Nephron (organoid): ENCODE results near the gene NACC2.
"Not testable (repeated sequence)": the region's sequence is repeated elsewhere in the genome, so short reads cannot be mapped to it uniquely, and the experiment has no call there.

Source experiments
- H3K27ac Mint-ChIP-seq, 3 experiments: 2 replicates each; pipeline ENCODE4 v1.8.0; 2020; ENCODE audit warnings: mixed read lengths in 3 of 3, mild to moderate bottlenecking in 2 of 3, moderate library complexity in 1 of 3
- H3K27me3 Mint-ChIP-seq: 2 replicates; pipeline ENCODE4 v1.8.0; 2021; ENCODE audit warnings: low read depth, mild to moderate bottlenecking, moderate library complexity, mixed read lengths
- H3K36me3 Mint-ChIP-seq: 2 replicates; pipeline ENCODE4 v1.8.0; 2020; ENCODE audit warnings: low read depth, mixed read lengths
- H3K4me1 Mint-ChIP-seq: 2 replicates; pipeline ENCODE4 v1.8.0; 2020; ENCODE audit warnings: mixed read lengths
- H3K4me3 Mint-ChIP-seq, 3 experiments: 2 replicates each; pipeline ENCODE4 v1.8.0; 2020; ENCODE audit warnings: mild to moderate bottlenecking in 3 of 3, mixed read lengths in 3 of 3, moderate library complexity in 2 of 3
- H3K9me3 Mint-ChIP-seq: 2 replicates; pipeline ENCODE4 v1.8.0; 2020; ENCODE audit warnings: mixed read lengths
- TF ChIP-seq, protein P1 (sequence below), 3 experiments: fragments of 200-600 bp; sonication (generic); IDR thresholded peaks; one replicate each; pipeline ENCODE4 v1.5.0; 2021; ENCODE audit warnings: antibody characterized with exemption in 3 of 3; ENCODE audit not compliant: unreplicated experiment in 3 of 3

The NACC2 gene

GRCh38 chr9:136042541-136042940 is 52.5 kb downstream of the NACC2 start:
- no peaks in the 10 kb centered on the region for H3K4me1 Mint-ChIP-seq
- peaks cover 4% of the 10 kb centered on the region for H3K27me3 Mint-ChIP-seq
- H3K4me3 Mint-ChIP-seq = no peak overlapping the region
- peaks cover 17% of the 10 kb centered on the region for H3K9me3 Mint-ChIP-seq
- H3K27ac Mint-ChIP-seq = no peak overlapping the region
- TF ChIP-seq, protein P1, sequence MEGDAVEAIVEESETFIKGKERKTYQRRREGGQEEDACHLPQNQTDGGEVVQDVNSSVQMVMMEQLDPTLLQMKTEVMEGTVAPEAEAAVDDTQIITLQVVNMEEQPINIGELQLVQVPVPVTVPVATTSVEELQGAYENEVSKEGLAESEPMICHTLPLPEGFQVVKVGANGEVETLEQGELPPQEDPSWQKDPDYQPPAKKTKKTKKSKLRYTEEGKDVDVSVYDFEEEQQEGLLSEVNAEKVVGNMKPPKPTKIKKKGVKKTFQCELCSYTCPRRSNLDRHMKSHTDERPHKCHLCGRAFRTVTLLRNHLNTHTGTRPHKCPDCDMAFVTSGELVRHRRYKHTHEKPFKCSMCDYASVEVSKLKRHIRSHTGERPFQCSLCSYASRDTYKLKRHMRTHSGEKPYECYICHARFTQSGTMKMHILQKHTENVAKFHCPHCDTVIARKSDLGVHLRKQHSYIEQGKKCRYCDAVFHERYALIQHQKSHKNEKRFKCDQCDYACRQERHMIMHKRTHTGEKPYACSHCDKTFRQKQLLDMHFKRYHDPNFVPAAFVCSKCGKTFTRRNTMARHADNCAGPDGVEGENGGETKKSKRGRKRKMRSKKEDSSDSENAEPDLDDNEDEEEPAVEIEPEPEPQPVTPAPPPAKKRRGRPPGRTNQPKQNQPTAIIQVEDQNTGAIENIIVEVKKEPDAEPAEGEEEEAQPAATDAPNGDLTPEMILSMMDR (IDR thresholded peaks at IDR 0.05; ENCODE audit: unreplicated experiment in 3 of 3) = no peak
- peaks cover 17% of the 10 kb centered on the region for H3K36me3 Mint-ChIP-seq

- not testable (repeated sequence) for H3K4me3 Mint-ChIP-seq, H3K4me1 Mint-ChIP-seq, H3K27ac Mint-ChIP-seq, H3K27me3 Mint-ChIP-seq
- H3K36me3 Mint-ChIP-seq = peaks cover 28% of the 10 kb centered on the region
- peaks cover 29% of the 10 kb centered on the region for H3K9me3 Mint-ChIP-seq
Observed at GRCh38 chr9:136040848-136041247, 54.2 kb downstream of the NACC2 start.

DNA sequence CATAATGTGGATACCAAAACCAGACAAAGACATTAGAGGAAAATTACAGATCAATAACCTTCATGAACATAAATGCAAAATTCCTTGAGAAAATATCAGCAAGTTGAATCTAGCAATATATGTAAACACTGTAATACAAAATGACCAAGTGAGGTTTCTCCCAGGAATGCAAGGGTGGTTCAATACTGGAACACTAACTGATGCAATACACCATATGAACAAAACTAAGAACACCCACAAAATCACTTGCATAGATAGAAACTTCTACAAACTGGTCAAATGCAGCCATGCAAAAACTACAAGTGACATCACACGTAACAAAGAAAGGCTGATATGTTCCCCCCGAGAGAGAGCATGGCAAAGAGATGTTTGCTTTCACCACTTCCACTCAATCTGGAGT is 55.6 kb downstream of the NACC2 start:
- Mint-ChIP-seq H3K9me3 (peaks cover 31% of the 10 kb centered on the region), H3K4me3 (no peak overlapping the region), H3K4me1 (no peaks in the 10 kb centered on the region), H3K36me3 (peaks cover 36% of the 10 kb centered on the region), H3K27me3 (peaks cover 4% of the 10 kb centered on the region), H3K27ac (no peak overlapping the region)
- TF ChIP-seq, protein P1 (IDR thresholded peaks at IDR 0.05; ENCODE audit: unreplicated experiment in 3 of 3) = no peak

DNA sequence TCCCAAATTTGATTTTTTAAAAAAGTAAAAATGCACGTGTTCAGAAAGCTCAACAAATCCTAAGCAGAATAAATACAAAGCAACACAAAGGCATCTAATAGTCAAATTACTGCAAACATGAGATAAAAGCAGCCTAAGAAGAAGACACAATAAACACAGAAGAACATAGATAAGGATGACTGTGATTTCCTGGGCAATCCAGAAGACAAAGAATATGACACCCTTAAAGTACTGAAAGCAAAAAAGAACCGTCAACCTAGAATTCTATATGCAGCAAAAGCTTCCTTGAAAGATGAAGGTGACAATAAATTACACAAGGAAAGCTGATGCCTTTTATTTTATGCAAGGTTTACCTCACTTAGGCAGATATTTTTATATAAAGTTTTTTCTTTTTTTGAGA is 58.2 kb downstream of the NACC2 start:
- peaks cover 46% of the 10 kb centered on the region for H3K36me3 Mint-ChIP-seq
- H3K9me3 Mint-ChIP-seq = peaks cover 31% of the 10 kb centered on the region
- no peak overlapping the region for H3K27ac Mint-ChIP-seq
- no peaks in the 10 kb centered on the region for H3K4me1 Mint-ChIP-seq
- H3K27me3 Mint-ChIP-seq = no peaks in the 10 kb centered on the region
- TF ChIP-seq, protein P1 (IDR thresholded peaks at IDR 0.05; ENCODE audit: unreplicated experiment in 3 of 3) = no peak
- no peak overlapping the region for H3K4me3 Mint-ChIP-seq

DNA sequence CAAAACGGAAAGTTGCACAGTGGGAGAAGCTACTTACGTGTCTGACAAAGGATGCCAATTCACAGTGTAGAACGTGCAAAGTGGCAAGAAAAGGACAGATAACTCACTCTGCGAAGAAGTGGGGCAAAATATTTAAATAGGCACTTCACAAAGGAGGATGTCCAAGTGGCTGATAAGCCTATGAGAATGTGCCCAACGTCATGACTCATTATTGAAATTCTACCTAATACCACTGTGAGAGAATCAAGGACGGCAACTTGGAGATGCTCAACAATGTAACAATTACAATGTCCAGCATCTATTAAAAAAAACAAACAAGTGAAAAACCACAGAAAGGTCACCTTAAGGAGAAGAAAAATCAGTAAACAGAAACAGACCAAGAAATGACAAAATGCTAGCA is 59.0 kb downstream of the NACC2 start:
- Mint-ChIP-seq H3K4me1 (no peaks in the 10 kb centered on the region), H3K9me3 (peaks cover 31% of the 10 kb centered on the region), H3K27ac (no peak overlapping the region)

GRCh38 chr9:136031741-136032730 is 63.1 kb downstream of the NACC2 start:
- Mint-ChIP-seq H3K27ac (no peak overlapping the region), H3K4me3 (no peak overlapping the region)

More for the DNA sequence above, 59.0 kb downstream of the NACC2 start:
- TF ChIP-seq, protein P1 (IDR thresholded peaks at IDR 0.05; ENCODE audit: unreplicated experiment in 3 of 3) = no peak
- peaks cover 47% of the 10 kb centered on the region for H3K36me3 Mint-ChIP-seq
- no peak overlapping the region for H3K4me3 Mint-ChIP-seq
- no peaks in the 10 kb centered on the region for H3K27me3 Mint-ChIP-seq

More at GRCh38 chr9:136031741-136032730, 63.1 kb downstream of the NACC2 start:
- TF ChIP-seq, protein P1 (IDR thresholded peaks at IDR 0.05; ENCODE audit: unreplicated experiment in 3 of 3) = no peak
- Mint-ChIP-seq H3K36me3 (peaks cover 34% of the 10 kb centered on the region), H3K4me1 (no peaks in the 10 kb centered on the region), H3K27me3 (no peaks in the 10 kb centered on the region), H3K9me3 (peaks cover 14% of the 10 kb centered on the region)
